ENCODE data around the gene FBXO48.

DNA sequence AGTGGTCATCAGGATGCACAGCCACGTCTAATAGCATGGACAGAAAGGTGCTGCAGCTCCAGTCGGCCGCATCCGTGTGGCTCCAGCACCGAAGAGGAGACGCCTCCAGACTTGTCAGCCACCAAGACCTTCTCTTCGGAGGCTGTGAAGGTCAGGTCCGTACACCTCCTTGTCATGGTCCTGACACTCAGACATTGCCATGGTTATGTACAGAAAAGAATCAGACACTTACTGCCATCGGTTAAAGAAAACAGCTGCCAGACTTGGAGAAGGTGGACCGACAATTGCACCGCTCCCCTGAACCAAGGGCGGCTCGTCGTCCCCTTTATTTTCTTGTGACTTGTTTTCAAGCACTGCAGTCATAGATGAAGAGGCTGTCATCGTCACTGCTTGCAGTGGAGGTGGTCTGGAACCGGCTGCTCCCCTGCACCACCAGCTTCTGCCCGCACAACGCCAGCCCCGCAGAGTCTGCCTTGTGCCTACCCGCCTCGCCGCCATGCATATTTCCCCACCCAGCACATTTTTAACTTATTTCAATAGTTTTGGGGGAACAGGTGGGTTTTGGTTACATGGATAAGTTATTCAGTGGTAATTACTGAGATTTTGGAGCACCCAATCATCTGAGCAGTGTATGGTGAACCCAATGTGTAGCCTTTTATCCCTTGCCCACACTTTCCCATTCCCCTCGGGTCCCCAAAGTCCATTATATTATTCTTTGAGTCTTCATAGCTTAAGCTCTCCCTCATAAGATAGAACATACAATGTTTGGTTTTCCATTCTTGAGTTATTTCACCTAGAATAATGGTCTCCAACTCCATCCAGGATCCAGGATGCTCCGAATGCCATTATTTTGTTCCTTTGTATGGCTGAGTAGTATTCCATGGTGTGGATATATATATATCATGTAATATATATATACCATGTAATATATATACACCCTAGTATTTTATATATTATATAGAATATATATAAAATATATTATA is 18.1 kb downstream of the FBXO48 start:
- TF ChIP-seq CTCF (IDR thresholded peaks at IDR 0.05; ENCODE audit: borderline replicate concordance, extremely low read depth, low read length, poor library complexity, severe bottlenecking) (no peak), EZH2 (IDR thresholded peaks at IDR 0.05; ENCODE audit: borderline replicate concordance, low read depth, low read length, severe bottlenecking) (no peak)
